Skeletal muscle tissue (tissue), 4 donors: Measurements from ENCODE around the gene NABP2. TPM values are rescaled to one million over a fixed set of nuclear protein-coding genes. Genes with fewer than 3 reads are reported as not detected.
"Not testable (repeated sequence)": the region's sequence is repeated elsewhere in the genome, so short reads cannot be mapped to it uniquely, and the experiment has no call there.

Source experiments
- H3K27ac ChIP-seq: one replicate; pipeline ENCODE4 v1.7.0; 2013; ENCODE audit warnings: mild to moderate bottlenecking, low read depth, low read length, inconsistent platforms
- H3K27me3 ChIP-seq, 3 donors: one replicate each; pipeline ENCODE4 v1.7.0; 2013; ENCODE audit warnings: low read length in 3 of 3; ENCODE audit not compliant: control insufficient read depth in 3 of 3, insufficient read depth in 3 of 3
- H3K36me3 ChIP-seq, 3 donors: one replicate each; pipeline ENCODE4 v1.7.0; 2013; ENCODE audit warnings: low read length in 3 of 3; ENCODE audit not compliant: control insufficient read depth in 3 of 3, insufficient read depth in 3 of 3
- H3K4me1 ChIP-seq, 3 donors: one replicate each; pipeline ENCODE4 v1.7.0; 2013; ENCODE audit warnings: low read length in 3 of 3, mild to moderate bottlenecking in 3 of 3; ENCODE audit not compliant: control insufficient read depth in 3 of 3, insufficient read depth in 3 of 3
- H3K4me3 ChIP-seq, 3 donors: one replicate each; pipeline ENCODE4 v1.7.0; 2013; ENCODE audit warnings: low read length in 3 of 3
- H3K9ac ChIP-seq, 3 donors: one replicate each; pipeline ENCODE4 v1.7.0; 2013; ENCODE audit warnings: low read length in 3 of 3, mild to moderate bottlenecking in 3 of 3, moderate library complexity in 2 of 3, low read depth in 1 of 3
- H3K9me3 ChIP-seq, 3 donors: one replicate each; pipeline ENCODE4 v1.7.0; 2013; ENCODE audit warnings: low read length in 3 of 3; ENCODE audit not compliant: control insufficient read depth in 3 of 3
- total RNA-seq: library from RNA; depleted of rRNA; stranded (reverse); fragments of >200 nt; gene quantifications from one replicate; pipeline ENCODE4 v1.2.3, GENCODE V29; 2014
- donor health status: Osteomylitis.

The NABP2 gene
- total RNA-seq, 1 donor from 2014 or later = 14.1 TPM

DNA sequence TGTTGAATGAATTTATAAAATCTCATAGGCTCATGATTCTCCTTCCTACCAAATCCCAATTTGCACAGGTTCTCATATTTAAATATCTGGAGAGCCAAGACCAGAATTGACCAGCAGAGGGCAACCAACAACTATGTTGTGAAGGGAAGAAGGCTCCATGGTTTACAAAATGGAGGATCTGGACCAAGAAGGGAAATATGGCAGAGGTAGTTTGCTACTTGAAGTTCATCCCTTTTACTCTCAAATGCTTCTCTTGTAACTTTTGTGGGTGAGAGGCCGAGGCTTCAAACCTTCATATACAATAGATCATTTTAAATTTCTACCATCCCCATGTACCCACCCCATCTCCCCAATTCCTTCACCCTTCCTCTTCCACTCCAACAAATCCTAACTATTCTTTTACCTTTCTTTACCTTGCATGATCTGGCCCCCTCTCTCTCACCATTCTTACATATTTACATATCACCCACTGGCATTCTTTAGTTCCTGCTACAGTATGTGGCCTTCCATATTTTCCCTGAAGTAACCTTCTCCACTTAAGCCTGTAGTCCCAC, 31.0 kb upstream of the NABP2 start:
- no peaks in the 10 kb centered on the region for H3K27me3 ChIP-seq
- no peaks in the 10 kb centered on the region for H3K9me3 ChIP-seq

DNA sequence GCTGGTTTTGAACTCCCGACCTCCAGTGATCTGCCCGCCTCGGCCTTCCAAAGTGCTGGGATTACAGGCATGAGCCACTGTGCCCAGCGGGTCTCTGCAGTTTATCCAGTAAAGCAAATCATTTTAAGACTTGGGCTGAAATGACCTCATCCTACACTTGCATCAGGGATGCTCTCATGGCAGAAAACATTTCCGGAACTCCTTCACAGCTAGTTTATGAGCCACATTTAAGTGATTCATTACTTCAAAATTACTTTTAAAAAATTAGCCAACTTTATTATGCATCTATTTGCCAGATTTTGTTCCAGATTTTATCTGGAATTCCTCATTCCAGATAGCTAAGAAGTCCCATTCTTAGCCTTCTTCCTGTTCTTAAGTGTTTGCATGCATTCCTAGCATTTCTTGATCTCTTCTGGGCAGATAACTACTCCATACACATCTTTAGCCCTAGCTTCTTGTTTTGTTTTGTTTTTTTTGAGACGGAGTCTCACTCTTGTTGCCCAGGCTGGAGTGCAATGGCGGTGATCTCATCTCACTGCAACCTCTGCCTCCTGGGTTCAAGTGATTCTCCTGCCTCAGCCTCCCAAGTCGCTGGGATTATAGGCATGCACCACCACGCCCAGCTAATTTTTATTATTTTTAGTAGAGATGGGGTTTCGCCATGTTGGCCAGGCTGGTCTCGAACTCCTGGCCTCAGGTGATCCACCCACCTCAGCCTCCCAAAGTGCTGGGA, 27.2 kb upstream of the NABP2 start:
- H3K9me3 ChIP-seq, H3K4me3 ChIP-seq, H3K9ac ChIP-seq, H3K4me1 ChIP-seq, H3K27ac ChIP-seq, H3K27me3 ChIP-seq, H3K36me3 ChIP-seq: not testable (repeated sequence)

More for the DNA sequence above, 31.0 kb upstream of the NABP2 start:
- H3K9ac ChIP-seq = no peak overlapping the region
- no peaks in the 10 kb centered on the region for H3K36me3 ChIP-seq
- H3K27ac ChIP-seq = no peak overlapping the region
- H3K4me3 ChIP-seq = no peak overlapping the region
- H3K4me1 ChIP-seq = peaks cover 9 to 13% (median 9%) of the 10 kb centered on the region in 3 donors

DNA sequence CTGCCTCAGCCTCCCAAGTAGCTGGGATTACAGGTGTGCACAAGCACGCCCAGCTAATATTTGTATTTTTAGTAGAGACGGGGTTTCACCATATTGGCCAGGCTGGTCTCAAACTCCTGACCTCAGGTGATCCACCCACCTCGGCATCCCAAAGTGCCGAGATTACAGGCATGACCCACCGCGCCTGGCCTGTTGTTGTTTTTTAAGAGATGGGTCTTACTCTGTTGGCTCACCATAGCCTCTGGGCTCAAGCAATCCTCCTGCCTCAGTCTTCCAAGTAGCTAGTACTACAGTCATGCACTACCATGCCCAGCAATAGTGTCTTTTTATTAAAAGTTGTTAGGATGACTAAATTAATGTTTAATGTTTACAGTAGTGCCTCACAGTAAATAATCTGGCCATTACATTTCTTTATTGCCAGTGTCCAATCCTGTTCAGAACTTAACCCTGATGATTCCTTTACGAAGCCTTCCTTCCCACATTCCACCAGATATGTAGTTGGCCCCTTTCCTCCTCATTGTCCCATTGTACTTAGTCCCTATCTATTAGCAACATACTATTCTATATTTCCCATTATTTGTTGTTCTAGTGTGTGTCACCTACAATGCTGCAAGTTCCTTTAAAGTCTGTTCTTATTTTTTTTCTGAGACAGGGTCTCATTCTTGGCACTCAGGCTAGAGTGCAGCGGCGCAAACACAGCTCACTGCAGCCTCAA, 26.1 kb upstream of the NABP2 start:
- H3K27ac ChIP-seq = no peak overlapping the region
- no peak overlapping the region for H3K9ac ChIP-seq
- no peaks in the 10 kb centered on the region for H3K9me3 ChIP-seq
- no peaks in the 10 kb centered on the region for H3K27me3 ChIP-seq
- no peaks in the 10 kb centered on the region for H3K4me1 ChIP-seq
- no peak overlapping the region for H3K4me3 ChIP-seq
- no peaks in the 10 kb centered on the region for H3K36me3 ChIP-seq

DNA sequence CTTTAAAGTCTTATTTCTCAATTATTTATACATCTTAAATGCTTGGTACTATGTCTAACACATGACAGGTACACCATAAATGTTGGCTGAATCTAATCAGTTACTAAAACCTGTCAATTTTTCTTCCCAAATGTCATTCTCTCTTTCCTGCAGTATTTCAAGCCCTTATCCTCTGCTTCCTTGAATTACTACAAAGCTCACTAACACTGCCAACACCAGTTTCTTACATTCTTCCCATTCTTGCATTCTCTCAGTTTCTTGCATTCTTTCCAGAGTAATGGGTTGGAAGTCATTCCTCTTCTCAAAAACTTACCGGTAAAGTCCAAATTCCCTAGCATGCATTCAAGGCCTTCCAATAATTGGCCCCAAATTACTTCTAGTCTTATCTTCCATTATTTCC, 25.3 kb upstream of the NABP2 start:
- Histone ChIP-seq H3K27ac (no peak overlapping the region), H3K4me3 (no peak overlapping the region), H3K9me3 (no peaks in the 10 kb centered on the region), H3K9ac (no peak overlapping the region), H3K36me3 (no peaks in the 10 kb centered on the region), H3K27me3 (no peaks in the 10 kb centered on the region), H3K4me1 (no peaks in the 10 kb centered on the region)

DNA sequence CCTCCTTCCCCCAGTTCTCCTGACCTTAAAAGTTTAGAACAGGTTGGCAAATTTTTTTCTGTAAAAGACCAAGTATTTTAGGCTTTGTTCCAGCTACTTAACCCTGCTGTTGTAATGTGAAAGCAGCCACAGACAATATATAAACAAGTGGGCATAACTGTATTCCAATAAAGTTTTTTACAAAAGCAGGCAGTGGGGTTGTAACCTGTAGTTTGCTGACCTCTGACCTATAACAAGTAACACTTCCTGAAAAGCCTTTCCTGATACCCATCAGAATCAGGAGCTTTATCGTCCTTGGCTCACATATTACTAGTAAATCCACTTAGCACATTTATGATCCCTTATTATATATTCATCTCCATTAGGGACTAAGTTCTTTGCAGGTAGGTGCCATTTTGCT, 21.8 kb upstream of the NABP2 start:
- Histone ChIP-seq H3K4me3 (no peak overlapping the region), H3K27ac (no peak overlapping the region), H3K9me3 (no peaks in the 10 kb centered on the region), H3K4me1 (no peaks in the 10 kb centered on the region), H3K27me3 (no peaks in the 10 kb centered on the region), H3K9ac (no peak overlapping the region), H3K36me3 (peaks cover 17 to 26% (median 24%) of the 10 kb centered on the region in 3 donors)

DNA sequence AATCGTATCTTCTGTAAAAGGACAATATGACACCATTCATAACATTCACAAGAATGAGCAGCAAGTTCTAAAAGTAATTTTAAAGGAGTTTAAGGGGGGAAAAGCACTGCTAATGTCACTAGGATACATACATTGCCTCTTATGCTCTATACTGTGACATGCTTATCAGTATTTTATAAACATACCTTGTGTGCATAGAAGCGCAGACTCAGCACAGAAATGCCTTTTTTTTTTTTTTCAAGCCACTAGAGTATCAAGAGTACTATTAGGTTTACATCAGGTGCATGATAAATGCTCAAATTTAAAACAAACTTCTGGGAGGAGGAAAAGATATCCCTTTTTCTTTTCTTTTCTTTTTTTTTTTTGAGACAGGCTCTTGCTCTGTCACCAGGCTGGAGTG, 21.3 kb upstream of the NABP2 start:
- Histone ChIP-seq H3K27ac (no peak overlapping the region), H3K4me3 (no peak overlapping the region), H3K9me3 (no peaks in the 10 kb centered on the region), H3K4me1 (no peaks in the 10 kb centered on the region), H3K27me3 (no peaks in the 10 kb centered on the region), H3K9ac (no peak overlapping the region), H3K36me3 (peaks cover 22 to 31% (median 29%) of the 10 kb centered on the region in 3 donors)

DNA sequence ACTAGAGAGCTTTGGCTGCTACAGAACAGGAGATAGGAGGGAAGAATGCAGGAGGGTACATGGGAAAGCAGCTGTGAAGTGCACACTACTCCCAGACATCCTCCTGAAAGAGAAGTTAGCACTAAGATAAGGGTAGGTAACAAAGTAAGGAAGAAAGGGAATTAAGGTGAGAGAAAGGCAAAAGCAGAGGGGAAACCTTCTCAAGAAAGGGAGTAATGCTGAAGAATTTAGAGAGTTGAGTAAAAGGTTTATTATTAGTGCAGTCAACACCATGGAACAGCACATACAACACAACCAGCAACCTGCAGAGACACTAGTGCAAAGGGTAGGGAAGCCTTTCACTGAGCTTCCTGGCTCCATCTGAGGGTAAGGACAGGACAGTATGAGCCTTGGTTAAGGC, 19.9 kb upstream of the NABP2 start:
- Histone ChIP-seq H3K4me1 (no peaks in the 10 kb centered on the region), H3K27me3 (no peaks in the 10 kb centered on the region), H3K27ac (no peak overlapping the region), H3K36me3 (peaks cover 30 to 35% (median 33%) of the 10 kb centered on the region in 3 donors), H3K9ac (no peak overlapping the region), H3K9me3 (no peaks in the 10 kb centered on the region), H3K4me3 (no peak overlapping the region)

DNA sequence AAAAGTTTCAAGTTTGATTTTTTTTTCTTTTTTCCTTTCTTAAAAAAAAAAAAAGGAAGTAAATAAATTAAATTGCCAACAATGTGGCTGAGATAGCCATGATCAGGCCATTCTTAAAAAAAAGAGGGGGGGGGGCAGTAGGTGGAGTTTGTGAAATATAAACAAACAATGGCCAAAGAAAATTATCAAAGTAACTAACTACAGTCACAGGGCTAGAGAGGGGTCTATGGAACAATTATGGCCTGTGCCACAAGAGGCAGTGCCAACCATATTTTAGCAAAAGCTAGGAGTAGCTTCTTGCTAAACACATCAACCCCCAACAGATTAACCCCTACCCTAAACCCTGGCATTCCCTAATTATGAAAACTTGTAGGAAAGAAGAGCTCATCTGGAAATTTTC, 18.7 kb upstream of the NABP2 start:
- H3K4me3 ChIP-seq = no peak overlapping the region
- H3K4me1 ChIP-seq = peaks cover 2 to 8% (median 3%) of the 10 kb centered on the region in 3 donors
- no peak overlapping the region for H3K27ac ChIP-seq
- no peak overlapping the region for H3K9ac ChIP-seq
- H3K9me3 ChIP-seq = no peaks in the 10 kb centered on the region
- H3K27me3 ChIP-seq = no peaks in the 10 kb centered on the region
- H3K36me3 ChIP-seq = peaks cover 38 to 43% (median 40%) of the 10 kb centered on the region in 3 donors

DNA sequence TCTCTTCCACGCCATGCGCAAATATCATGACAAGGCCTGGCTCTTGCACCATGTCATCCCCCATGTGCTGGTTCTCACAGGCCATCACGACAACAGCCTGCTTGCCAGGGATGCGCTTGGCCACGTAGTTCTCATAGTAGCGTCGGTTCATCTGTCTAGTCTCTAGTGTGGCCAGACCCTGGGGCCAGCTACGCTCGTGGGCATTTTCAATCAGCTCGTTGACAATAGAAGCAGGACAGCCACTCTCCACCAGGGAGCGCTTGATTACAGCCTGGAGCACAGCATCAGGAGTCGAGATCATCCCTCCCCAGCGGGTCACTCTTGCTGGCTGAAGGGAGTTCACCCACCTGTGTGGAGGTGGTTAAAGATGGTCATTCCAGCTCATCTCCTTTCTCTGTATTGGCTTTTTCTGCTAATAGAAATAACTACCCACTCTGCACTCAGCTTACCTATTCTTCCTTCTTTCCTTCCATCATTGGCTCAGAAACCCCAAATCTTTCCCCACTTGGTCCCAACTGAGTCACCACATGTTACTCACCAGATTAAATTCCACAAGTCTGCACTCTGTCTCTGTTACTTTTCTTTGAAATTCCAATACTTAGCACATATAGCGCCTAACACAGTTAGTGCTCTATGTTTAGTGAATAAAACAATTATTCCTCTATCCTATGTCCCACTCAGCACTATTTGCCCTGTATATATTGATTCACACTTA, 17.5 kb upstream of the NABP2 start:
- Histone ChIP-seq H3K4me3 (no peak overlapping the region), H3K4me1 (peaks cover 2 to 8% (median 3%) of the 10 kb centered on the region in 3 donors), H3K27me3 (no peaks in the 10 kb centered on the region), H3K9ac (no peak overlapping the region), H3K36me3 (peaks cover 42 to 47% (median 43%) of the 10 kb centered on the region in 3 donors), H3K27ac (no peak overlapping the region), H3K9me3 (no peaks in the 10 kb centered on the region)
